ENCODE measurements around the gene BNC2. TPM values are rescaled to one million over a fixed set of nuclear protein-coding genes. Genes with fewer than 3 reads are reported as not detected.

The BNC2 gene
- total RNA-seq, 4 donors from 2014 or later, result 19.0 to 53.6 (median 25.3) TPM

- ATAC-seq (ENCODE audit: low FRiP score), result no peak
- TF ChIP-seq CTCF (IDR thresholded peaks at IDR 0.05), result no peak
- no peak for DNase-seq (ENCODE audit: low spot score)
Observed at GRCh38 chr9:16386827-16387077, 483.7 kb downstream of the BNC2 start.

- ATAC-seq (ENCODE audit: low FRiP score) (peak; percentile 41), DNase-seq (ENCODE audit: low spot score) (no peak)
- TF ChIP-seq CTCF (IDR thresholded peaks at IDR 0.05), result no peak
Observed at GRCh38 chr9:16386007-16386826, 484.3 kb downstream of the BNC2 start.

- ATAC-seq (ENCODE audit: low FRiP score), result no peak
- DNase-seq (ENCODE audit: low spot score), result no peak
- TF ChIP-seq CTCF (IDR thresholded peaks at IDR 0.05), result no peak
Observed at GRCh38 chr9:16385590-16385989, 484.9 kb downstream of the BNC2 start.

- ATAC-seq (ENCODE audit: low FRiP score), result no peak
- no peak for TF ChIP-seq CTCF (IDR thresholded peaks at IDR 0.05)
- no peak for DNase-seq (ENCODE audit: low spot score)
Observed at GRCh38 chr9:16384993-16385392, 485.5 kb downstream of the BNC2 start.

- no peak for TF ChIP-seq CTCF (IDR thresholded peaks at IDR 0.05)
- ATAC-seq (ENCODE audit: low FRiP score) (no peak), DNase-seq (ENCODE audit: low spot score) (no peak)
Observed at GRCh38 chr9:16377311-16377710, 493.2 kb downstream of the BNC2 start.

- DNase-seq (ENCODE audit: low spot score) (no peak), ATAC-seq (ENCODE audit: low FRiP score) (no peak)
- no peak for TF ChIP-seq CTCF (IDR thresholded peaks at IDR 0.05)
Observed at GRCh38 chr9:16371306-16371705, 499.2 kb downstream of the BNC2 start.

GRCh38 chr9:16370647-16371046, 499.8 kb downstream of the BNC2 start:
- no peak for TF ChIP-seq CTCF (IDR thresholded peaks at IDR 0.05)
- ATAC-seq (ENCODE audit: low FRiP score) (no peak), DNase-seq (ENCODE audit: low spot score) (no peak)
